Large intestine (tissue), 3 donors: ENCODE measurements around the gene PCSK1. TPM values are rescaled to one million over a fixed set of nuclear protein-coding genes. Genes with fewer than 3 reads are reported as not detected.
"Not testable (repeated sequence)": the region's sequence is repeated elsewhere in the genome, so short reads cannot be mapped to it uniquely, and the experiment has no call there.

Experiments used
- DNase-seq, 2 donors: peaks; one replicate each; pipeline versions ENCODE4 v3.0.0 to v3.0.0-alpha.2; 2013
- H3K27ac ChIP-seq: one replicate; pipeline ENCODE4 v1.5.1; 2013; ENCODE audit warnings: low read length
- H3K27me3 ChIP-seq: 2 replicates; pipeline ENCODE4 v1.6.1; 2013; ENCODE audit warnings: low read length; ENCODE audit not compliant: control insufficient read depth, insufficient read depth
- H3K36me3 ChIP-seq: 2 replicates; pipeline ENCODE4 v1.6.1; 2013; ENCODE audit warnings: low read length; ENCODE audit not compliant: control insufficient read depth, insufficient read depth
- H3K4me1 ChIP-seq: one replicate; pipeline ENCODE4 v1.6.1; 2013; ENCODE audit warnings: low read length; ENCODE audit not compliant: control insufficient read depth, insufficient read depth
- H3K4me3 ChIP-seq: one replicate; pipeline ENCODE4 v1.5.1; 2013; ENCODE audit warnings: low read length
- H3K9me3 ChIP-seq: one replicate; pipeline ENCODE4 v1.6.1; 2013; ENCODE audit warnings: mild to moderate bottlenecking, low read depth, low read length, moderate library complexity; ENCODE audit not compliant: control insufficient read depth
- WGBS: methylation state at CpG from one replicate; pipeline ENCODE4 v1.1.5; 2013; ENCODE audit warnings: low lambda C conversion rate; ENCODE audit not compliant: insufficient coverage; 5-methylcytosine and 5-hydroxymethylcytosine counted together
- polyA plus RNA-seq: library from polyadenylated mRNA; unstranded; fragments of 120-200 nt; gene quantifications from one replicate; pipeline ENCODE4 v1.2.1, GENCODE V29; 2013

PCSK1 gene
- polyA plus RNA-seq, 1 donor = 23.6 TPM

DNA sequence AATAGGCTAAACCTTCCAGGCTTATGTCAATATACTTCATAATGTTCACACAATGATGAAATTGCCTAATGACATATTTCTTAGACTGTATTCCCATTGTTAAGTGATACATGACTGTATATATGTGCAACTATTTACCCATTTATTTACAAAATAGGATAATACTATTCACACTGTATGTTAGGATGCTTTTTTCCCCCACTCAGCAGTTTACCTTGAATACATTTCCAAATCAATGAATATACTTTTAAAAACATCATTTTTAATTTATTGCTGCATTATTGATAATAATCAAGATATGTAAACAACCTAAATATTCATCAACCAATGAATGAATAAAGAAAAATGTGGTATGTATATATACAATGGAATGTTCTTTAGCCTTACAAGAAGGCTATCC lies 55.5 kb downstream of the PCSK1 start:
- no peak for DNase-seq
- H3K27me3 ChIP-seq = no peaks in the 10 kb centered on the region
- no peaks in the 10 kb centered on the region for H3K9me3 ChIP-seq
- H3K27ac ChIP-seq = no peak overlapping the region
- no peaks in the 10 kb centered on the region for H3K4me1 ChIP-seq
- no peaks in the 10 kb centered on the region for H3K36me3 ChIP-seq
- no peak overlapping the region for H3K4me3 ChIP-seq

DNA sequence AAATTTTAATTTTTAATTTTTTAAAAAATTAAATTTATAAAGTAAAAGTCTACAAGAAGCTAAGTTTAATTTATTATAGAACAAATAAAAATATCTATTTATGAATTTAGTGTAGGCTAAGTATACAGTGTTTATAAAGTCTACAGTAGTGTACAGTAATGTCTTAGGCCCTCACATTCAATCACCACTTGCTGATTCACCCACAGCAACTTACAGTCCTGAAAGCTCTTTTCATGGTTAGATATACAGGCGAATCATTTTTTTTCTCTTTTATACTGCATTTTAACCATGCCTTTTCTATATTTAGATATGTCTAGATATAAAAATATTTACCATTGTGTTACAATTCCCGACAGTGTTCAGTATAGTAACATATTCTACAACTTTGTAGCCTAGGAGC lies 55.9 kb downstream of the PCSK1 start:
- Histone ChIP-seq H3K9me3 (no peaks in the 10 kb centered on the region), H3K4me1 (no peaks in the 10 kb centered on the region), H3K27me3 (no peaks in the 10 kb centered on the region), H3K27ac (no peak overlapping the region), H3K4me3 (no peak overlapping the region), H3K36me3 (no peaks in the 10 kb centered on the region)
- WGBS = 100% methylated on average over 2 of the region's 2 CpGs
- no peak for DNase-seq

DNA sequence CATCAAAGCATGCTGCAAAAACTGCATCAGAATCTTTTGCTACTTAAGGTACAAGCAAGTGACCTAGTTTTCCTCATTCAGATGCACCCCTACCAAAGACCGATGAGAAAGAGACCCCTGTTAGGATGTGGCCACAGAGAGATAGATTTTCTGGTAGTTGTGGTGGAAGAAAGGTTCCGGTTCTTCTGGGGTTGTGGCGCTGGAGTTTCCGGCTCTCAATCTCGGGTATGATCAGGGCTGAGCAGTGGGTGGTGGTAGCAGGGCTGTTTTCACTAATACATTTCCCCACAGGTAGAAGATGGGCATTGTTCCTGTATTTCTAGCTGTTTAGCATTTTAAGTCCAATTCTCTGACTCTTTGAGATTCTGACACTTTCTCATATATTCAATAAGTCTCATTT lies 58.4 kb downstream of the PCSK1 start:
- Histone ChIP-seq H3K27me3 (no peaks in the 10 kb centered on the region), H3K9me3 (no peaks in the 10 kb centered on the region), H3K27ac (no peak overlapping the region), H3K36me3 (no peaks in the 10 kb centered on the region), H3K4me1 (no peaks in the 10 kb centered on the region), H3K4me3 (no peak overlapping the region)
- no peak for DNase-seq
- no CpG with 5 or more reads among the region's 5 CpGs for WGBS

DNA sequence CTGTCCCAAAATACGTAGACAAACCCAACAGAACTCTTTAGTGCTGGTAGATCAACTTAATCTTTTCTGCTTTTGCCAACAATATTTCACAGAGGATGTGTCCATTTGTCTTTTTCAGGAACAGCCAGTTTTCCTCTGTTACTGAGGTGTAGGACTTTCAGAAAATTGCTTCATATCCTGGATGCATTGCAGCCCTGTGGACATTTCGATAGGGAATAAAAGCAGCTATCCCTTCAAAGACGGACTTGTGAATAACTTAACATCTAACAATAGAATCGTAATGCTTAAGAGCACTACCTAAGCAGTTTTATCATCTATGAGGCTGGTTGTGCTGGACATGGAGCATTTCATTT lies 59.7 kb downstream of the PCSK1 start:
- WGBS = 90% methylated on average over 2 of the region's 4 CpGs
- no peaks in the 10 kb centered on the region for H3K36me3 ChIP-seq
- H3K4me3 ChIP-seq = no peak overlapping the region
- no peak overlapping the region for H3K27ac ChIP-seq
- H3K27me3 ChIP-seq = no peaks in the 10 kb centered on the region
- no peaks in the 10 kb centered on the region for H3K4me1 ChIP-seq
- no peak for DNase-seq
- H3K9me3 ChIP-seq = no peaks in the 10 kb centered on the region

DNA sequence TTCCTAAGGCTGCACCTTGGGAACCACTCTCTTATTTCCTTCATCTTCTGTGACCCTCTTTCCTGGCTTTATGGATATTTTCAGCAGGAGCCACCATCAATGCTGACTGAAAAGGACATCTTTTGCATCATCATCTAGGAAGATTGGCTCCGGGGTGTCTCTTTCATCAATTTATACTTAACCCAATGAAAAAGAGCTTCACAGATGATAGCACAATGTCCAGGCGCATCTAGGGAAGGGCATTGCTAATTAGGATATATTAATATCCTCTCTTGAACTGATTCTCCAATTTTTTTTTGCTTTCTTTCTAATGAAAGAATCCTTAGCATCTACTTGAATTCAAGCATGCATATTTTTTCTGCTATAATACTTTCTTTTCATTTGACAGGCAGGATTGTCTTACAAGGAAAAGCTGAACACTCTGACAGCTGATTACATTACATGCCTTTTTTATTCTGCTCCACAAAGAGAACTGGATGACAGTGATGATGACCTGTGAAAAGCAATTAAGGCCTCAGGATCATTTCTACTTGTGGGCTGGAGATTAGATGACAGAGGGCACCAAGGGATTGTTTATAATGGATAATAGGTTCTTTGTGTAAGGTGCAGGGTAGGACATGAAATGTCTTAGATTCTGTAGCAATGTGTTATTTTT lies 60.2 kb downstream of the PCSK1 start:
- 100% methylated on average over 1 of the region's 2 CpGs for WGBS
- H3K4me1 ChIP-seq = no peaks in the 10 kb centered on the region
- no peak for DNase-seq
- H3K27ac ChIP-seq = no peak overlapping the region
- no peak overlapping the region for H3K4me3 ChIP-seq
- H3K27me3 ChIP-seq = no peaks in the 10 kb centered on the region
- no peaks in the 10 kb centered on the region for H3K9me3 ChIP-seq
- H3K36me3 ChIP-seq = no peaks in the 10 kb centered on the region

DNA sequence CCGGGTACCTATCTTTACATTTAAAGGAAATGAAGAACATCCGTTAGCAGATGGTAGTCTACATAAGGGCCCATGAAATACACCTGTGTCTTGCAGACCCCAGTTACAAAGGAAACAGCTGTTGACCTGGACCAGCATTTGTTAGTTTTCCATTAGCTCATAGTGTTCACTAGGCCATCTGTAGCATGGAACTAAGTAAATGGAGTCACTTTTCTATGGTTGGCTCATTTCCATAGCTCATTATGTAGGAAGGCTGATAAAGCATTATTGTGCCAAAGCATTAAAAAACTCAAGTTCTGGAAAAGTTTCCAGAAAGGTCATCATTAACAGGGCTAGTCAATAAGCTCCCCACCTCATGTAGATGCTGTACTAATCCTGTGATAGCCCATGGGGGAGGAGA lies 62.1 kb downstream of the PCSK1 start:
- no peaks in the 10 kb centered on the region for H3K9me3 ChIP-seq
- no peaks in the 10 kb centered on the region for H3K4me1 ChIP-seq
- WGBS = no CpG with 5 or more reads among the region's 2 CpGs
- no peaks in the 10 kb centered on the region for H3K36me3 ChIP-seq
- no peaks in the 10 kb centered on the region for H3K27me3 ChIP-seq
- no peak overlapping the region for H3K27ac ChIP-seq
- DNase-seq = peak in 1 of 2 donors; percentile 15
- H3K4me3 ChIP-seq = no peak overlapping the region

DNA sequence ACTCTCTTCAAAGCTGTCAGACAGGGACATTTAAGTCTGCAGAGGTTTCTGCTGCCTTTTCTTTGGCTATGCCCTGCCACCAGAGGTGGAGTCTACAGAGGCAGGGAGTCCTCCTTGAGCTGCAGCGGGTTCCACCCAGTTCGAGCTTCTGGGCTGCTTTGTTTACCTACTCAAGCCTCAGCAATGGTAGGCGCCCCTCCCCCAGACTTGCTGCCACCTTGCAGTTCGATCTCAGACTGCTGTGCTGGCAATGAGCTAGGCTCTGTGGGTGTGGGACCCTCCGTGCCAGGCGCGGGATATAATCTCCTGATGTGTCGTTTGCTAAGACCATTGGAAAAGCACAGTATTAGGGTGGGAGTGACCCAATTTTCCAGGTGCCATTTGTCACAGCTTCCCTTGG lies 65.7 kb downstream of the PCSK1 start:
- H3K4me1 ChIP-seq, H3K9me3 ChIP-seq, H3K4me3 ChIP-seq, H3K27me3 ChIP-seq, H3K27ac ChIP-seq, DNase-seq, H3K36me3 ChIP-seq: not testable (repeated sequence)
- no CpG with 5 or more reads among the region's 8 CpGs for WGBS

DNA sequence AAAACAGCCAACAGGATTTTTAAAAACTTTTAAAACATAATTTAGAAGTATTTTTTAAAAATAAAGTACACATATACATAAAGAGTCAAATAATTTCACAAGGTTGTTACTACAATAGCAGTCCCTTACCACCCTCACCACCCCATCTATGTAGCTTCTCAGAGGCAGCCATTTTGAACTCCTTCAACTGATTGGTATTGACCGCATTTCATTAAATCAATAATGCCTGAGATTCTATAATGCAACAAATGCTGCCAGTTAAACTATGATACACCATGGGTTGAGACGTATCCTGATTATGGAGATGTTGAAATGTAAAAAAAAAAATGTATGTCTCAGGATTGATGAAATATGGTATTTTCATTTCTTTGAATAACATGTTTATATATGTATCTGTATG lies 78.8 kb downstream of the PCSK1 start:
- Histone ChIP-seq H3K27ac (no peak overlapping the region), H3K4me3 (no peak overlapping the region), H3K36me3 (no peaks in the 10 kb centered on the region), H3K9me3 (no peaks in the 10 kb centered on the region), H3K4me1 (no peaks in the 10 kb centered on the region), H3K27me3 (no peaks in the 10 kb centered on the region)
- no peak for DNase-seq
- 100% methylated on average over 1 of the region's 2 CpGs for WGBS

DNA sequence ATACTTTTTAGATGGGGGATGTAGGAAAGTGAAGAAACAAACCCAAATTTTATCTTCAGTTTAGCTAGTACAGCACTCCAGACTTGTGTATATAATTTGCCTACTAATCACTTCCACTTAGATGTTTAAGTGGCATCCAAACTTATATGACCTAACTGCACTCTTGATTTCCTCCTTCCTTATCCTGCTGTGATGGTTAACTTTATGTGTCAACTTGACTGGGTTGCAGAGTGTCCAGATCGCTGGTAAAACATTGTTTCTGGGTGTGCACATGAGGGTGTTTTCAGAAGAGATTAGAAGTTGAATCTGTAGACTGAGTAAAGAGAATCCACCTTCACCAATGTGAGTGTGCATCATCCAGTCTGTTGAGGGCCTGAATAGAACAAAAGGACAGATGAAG lies 79.8 kb downstream of the PCSK1 start:
- DNase-seq = no peak
- no peaks in the 10 kb centered on the region for H3K36me3 ChIP-seq
- H3K4me3 ChIP-seq = no peak overlapping the region
- no peaks in the 10 kb centered on the region for H3K27me3 ChIP-seq
- H3K9me3 ChIP-seq = peaks cover 1% of the 10 kb centered on the region
- no CpG with 5 or more reads among the region's 1 CpG for WGBS
- no peak overlapping the region for H3K27ac ChIP-seq
- no peaks in the 10 kb centered on the region for H3K4me1 ChIP-seq

DNA sequence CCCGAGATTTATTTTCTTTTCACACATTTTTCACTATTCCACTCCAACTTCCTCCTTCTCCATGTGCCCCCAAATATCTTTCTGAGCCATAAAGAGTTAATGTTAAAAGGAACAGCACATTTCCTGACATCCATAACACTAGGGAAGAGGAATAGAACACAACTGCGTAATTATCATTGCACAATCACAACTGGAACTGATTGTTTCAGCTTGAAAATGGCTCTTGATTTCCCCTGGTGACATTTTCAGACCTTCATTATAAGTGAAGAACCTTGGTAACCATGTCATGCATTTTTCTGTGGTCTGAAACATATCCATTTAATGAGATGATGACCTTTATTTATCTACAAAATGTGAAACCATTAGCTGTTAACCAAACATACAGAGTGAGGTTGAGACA lies 82.4 kb downstream of the PCSK1 start:
- Histone ChIP-seq H3K9me3 (peaks cover 3% of the 10 kb centered on the region), H3K36me3 (no peaks in the 10 kb centered on the region), H3K27me3 (no peaks in the 10 kb centered on the region), H3K4me1 (no peaks in the 10 kb centered on the region), H3K4me3 (no peak overlapping the region), H3K27ac (no peak overlapping the region)
- WGBS = 54% methylated on average over 2 of the region's 2 CpGs
- peak in 1 of 2 donors; percentile 21 for DNase-seq

DNA sequence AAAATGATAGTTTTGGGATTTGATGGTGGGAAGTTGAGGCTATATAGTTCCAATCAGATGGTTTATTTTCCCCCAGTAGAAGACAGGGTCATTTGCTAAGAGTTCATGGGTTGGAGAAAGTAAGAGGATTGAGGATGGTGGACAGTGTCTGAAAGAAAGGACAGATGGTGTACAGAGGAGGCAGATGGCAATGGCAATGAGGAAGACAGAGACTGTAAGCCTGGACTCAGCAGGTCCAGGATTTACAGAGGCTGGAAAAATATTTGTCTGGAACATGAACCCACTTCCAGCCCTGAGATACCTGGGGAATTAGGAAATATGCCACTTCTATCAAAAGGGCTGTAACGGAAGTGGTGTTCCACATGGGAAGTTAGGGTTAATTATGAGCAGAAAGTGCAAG lies 84.5 kb downstream of the PCSK1 start:
- no peak overlapping the region for H3K4me3 ChIP-seq
- WGBS = 83% methylated on average over 1 of the region's 1 CpG
- H3K4me1 ChIP-seq = no peaks in the 10 kb centered on the region
- H3K9me3 ChIP-seq = peaks cover 3% of the 10 kb centered on the region
- no peaks in the 10 kb centered on the region for H3K36me3 ChIP-seq
- H3K27ac ChIP-seq = no peak overlapping the region
- no peaks in the 10 kb centered on the region for H3K27me3 ChIP-seq
- no peak for DNase-seq
